Activated naive CD4-positive, alpha-beta T cell treated with anti-CD3 and anti-CD28 coated beads for 36 hours (primary cell): Measurements from ENCODE around the gene RALBP1. TPM values are rescaled to one million over a fixed set of nuclear protein-coding genes. Genes with fewer than 3 reads are reported as not detected.
"Not testable (repeated sequence)": the region's sequence is repeated elsewhere in the genome, so short reads cannot be mapped to it uniquely, and the experiment has no call there.

ENCODE experiments used
- CTCF ChIA-PET: fragments of 350-600 bp; sonication (Branson Sonifier 250); formaldehyde crosslinking; loops from one replicate; lab custom pipeline; 2021; ENCODE audit warnings: antibody characterized with exemption; lab: Charles Lee
- DNase-seq: peaks from one replicate; pipeline ENCODE4 v3.0.0-alpha.2; 2020
- H3K27ac Mint-ChIP-seq: one replicate; pipeline ENCODE4 v1.8.0; 2021; ENCODE audit warnings: mild to moderate bottlenecking, mixed read lengths
- H3K27me3 Mint-ChIP-seq: one replicate; pipeline ENCODE4 v1.8.0; 2021; ENCODE audit warnings: low read depth, mixed read lengths
- H3K36me3 Mint-ChIP-seq: one replicate; pipeline ENCODE4 v1.8.0; 2021; ENCODE audit warnings: low read depth, mixed read lengths
- H3K4me1 Mint-ChIP-seq: one replicate; pipeline ENCODE4 v1.8.0; 2021; ENCODE audit warnings: low read depth, mixed read lengths
- H3K4me3 Mint-ChIP-seq: one replicate; pipeline ENCODE4 v1.8.0; 2021; ENCODE audit warnings: mild to moderate bottlenecking, moderate library complexity, mixed read lengths
- H3K9me3 Mint-ChIP-seq: one replicate; pipeline ENCODE4 v1.8.0; 2021; ENCODE audit warnings: mixed read lengths
- intact Hi-C: fragments of 100-400 bp; cut with micrococcal nuclease; formaldehyde crosslinking; loops from one replicate; pipeline ENCODE4 v1.15.1; 2023
- total RNA-seq, 2 experiments: library from RNA; stranded (reverse); gene quantifications; one replicate each; pipeline ENCODE4 v1.2.3, GENCODE V29; 2021

RALBP1 gene
- 10 to 100 TPM; 46.9 to 51.1 TPM for total RNA-seq

GRCh38 chr18:9474983-9475642, at the start of gene RALBP1:
RALBP1 (plus strand) TSS chr18:9475513; CDS start chr18:9513046, 37,533 bp downstream.
- Mint-ChIP-seq H3K4me3 (peak within 1 kb of the TSS; percentile 89), H3K27me3 (peaks cover 3% of the 10 kb centered on the region), H3K9me3 (no peaks in the 10 kb centered on the region), H3K27ac (peak within 1 kb of the TSS; percentile 90), H3K4me1 (peaks cover 26% of the 10 kb centered on the region), H3K36me3 (peaks cover 12% of the 10 kb centered on the region)
- peak; percentile 99 for DNase-seq
- intact Hi-C loops, result loop anchor here (1.0 to 2.0 kb wide), 11 partner anchors 41 to 1050 kb away; partner anchors contain the start of genes ANKRD12, MTCL1 and TWSG1
- CTCF ChIA-PET, result interaction anchor here (0.6 to 0.8 kb wide), 2 partner anchors 335 to 358 kb away, joined by 3 read pairs; no protein-coding TSS in a partner anchor

- no peaks in the 10 kb centered on the region for H3K4me1 Mint-ChIP-seq
- no peak for DNase-seq
- H3K9me3 Mint-ChIP-seq, result no peaks in the 10 kb centered on the region
- H3K4me3 Mint-ChIP-seq, result no peak overlapping the region
- H3K36me3 Mint-ChIP-seq, result no peaks in the 10 kb centered on the region
- H3K27me3 Mint-ChIP-seq, result peaks cover 5% of the 10 kb centered on the region
- H3K27ac Mint-ChIP-seq, result no peak overlapping the region
- CTCF ChIA-PET, result no interaction called here
- intact Hi-C loops, result no loop called here
These were observed 48.6 kb upstream of the RALBP1 start for GRCh38 chr18:9426753-9427152.

- CTCF ChIA-PET, result interaction anchor here (0.6 kb wide), 1 partner anchor 100 kb away, joined by 7 read pairs; no protein-coding TSS in a partner anchor
- intact Hi-C loops, result no loop called here
- H3K36me3 Mint-ChIP-seq, result no peaks in the 10 kb centered on the region
- peaks cover 1% of the 10 kb centered on the region for H3K4me1 Mint-ChIP-seq
- peaks cover 7% of the 10 kb centered on the region for H3K27me3 Mint-ChIP-seq
- no peaks in the 10 kb centered on the region for H3K9me3 Mint-ChIP-seq
- H3K4me3 Mint-ChIP-seq, result no peak overlapping the region
- H3K27ac Mint-ChIP-seq, result no peak overlapping the region
- no peak for DNase-seq
These were observed 47.0 kb upstream of the RALBP1 start for GRCh38 chr18:9428301-9428706.

- intact Hi-C loops, result no loop called here
- CTCF ChIA-PET, result interaction anchor here (0.6 kb wide), 1 partner anchor 100 kb away, joined by 7 read pairs; no protein-coding TSS in a partner anchor
- peaks cover 6% of the 10 kb centered on the region for H3K4me1 Mint-ChIP-seq
- H3K36me3 Mint-ChIP-seq, result no peaks in the 10 kb centered on the region
- no peak overlapping the region for H3K4me3 Mint-ChIP-seq
- no peak for DNase-seq
- no peaks in the 10 kb centered on the region for H3K9me3 Mint-ChIP-seq
- peaks cover 8% of the 10 kb centered on the region for H3K27me3 Mint-ChIP-seq
- no peak overlapping the region for H3K27ac Mint-ChIP-seq
These were observed 46.3 kb upstream of the RALBP1 start for GRCh38 chr18:9428862-9429661.

GRCh38 chr18:9429662-9429993, 45.7 kb upstream of the RALBP1 start:
- intact Hi-C loops, result no loop called here
- Mint-ChIP-seq H3K27ac (no peak overlapping the region), H3K4me3 (no peak overlapping the region)

GRCh38 chr18:9430315-9430714, 45.0 kb upstream of the RALBP1 start:
- H3K9me3 Mint-ChIP-seq, H3K4me3 Mint-ChIP-seq, H3K36me3 Mint-ChIP-seq, intact Hi-C loops, H3K27me3 Mint-ChIP-seq, H3K27ac Mint-ChIP-seq, DNase-seq, CTCF ChIA-PET, H3K4me1 Mint-ChIP-seq: not testable (repeated sequence)

More at GRCh38 chr18:9429662-9429993, 45.7 kb upstream of the RALBP1 start:
- Mint-ChIP-seq H3K4me1 (peaks cover 6% of the 10 kb centered on the region), H3K36me3 (no peaks in the 10 kb centered on the region), H3K27me3 (peaks cover 8% of the 10 kb centered on the region), H3K9me3 (no peaks in the 10 kb centered on the region)
- DNase-seq, result no peak
- CTCF ChIA-PET, result no interaction called here

- Mint-ChIP-seq H3K9me3 (no peaks in the 10 kb centered on the region), H3K4me3 (no peak overlapping the region), H3K36me3 (no peaks in the 10 kb centered on the region), H3K27me3 (peaks cover 8% of the 10 kb centered on the region), H3K4me1 (peaks cover 6% of the 10 kb centered on the region), H3K27ac (no peak overlapping the region)
- no peak for DNase-seq
- intact Hi-C loops, result no loop called here
- CTCF ChIA-PET, result no interaction called here
These were observed 44.0 kb upstream of the RALBP1 start for GRCh38 chr18:9431296-9431695.

- H3K27ac Mint-ChIP-seq, H3K36me3 Mint-ChIP-seq, H3K27me3 Mint-ChIP-seq, intact Hi-C loops, H3K9me3 Mint-ChIP-seq, H3K4me3 Mint-ChIP-seq, DNase-seq, H3K4me1 Mint-ChIP-seq: not testable (repeated sequence)
- CTCF ChIA-PET, result interaction anchor here (1.0 kb wide), 1 partner anchor 82 kb away, joined by 3 read pairs; no protein-coding TSS in a partner anchor
These were observed 42.2 kb upstream of the RALBP1 start for GRCh38 chr18:9433122-9433521.

GRCh38 chr18:9433671-9434121, 41.6 kb upstream of the RALBP1 start:
- H3K9me3 Mint-ChIP-seq, result no peaks in the 10 kb centered on the region
- intact Hi-C loops, result no loop called here
- H3K27ac Mint-ChIP-seq, result no peak overlapping the region
- H3K4me1 Mint-ChIP-seq, result peaks cover 6% of the 10 kb centered on the region
- no peak for DNase-seq
- H3K27me3 Mint-ChIP-seq, result peaks cover 8% of the 10 kb centered on the region
- H3K4me3 Mint-ChIP-seq, result no peak overlapping the region
- CTCF ChIA-PET, result interaction anchor here (1.0 kb wide), 1 partner anchor 81 kb away, joined by 3 read pairs; no protein-coding TSS in a partner anchor
- H3K36me3 Mint-ChIP-seq, result no peaks in the 10 kb centered on the region

- H3K4me1 Mint-ChIP-seq, result peaks cover 6% of the 10 kb centered on the region
- peaks cover 8% of the 10 kb centered on the region for H3K27me3 Mint-ChIP-seq
- intact Hi-C loops, result no loop called here
- no peaks in the 10 kb centered on the region for H3K36me3 Mint-ChIP-seq
- no peak overlapping the region for H3K27ac Mint-ChIP-seq
- CTCF ChIA-PET, result no interaction called here
- DNase-seq, result peak; percentile 5
- no peaks in the 10 kb centered on the region for H3K9me3 Mint-ChIP-seq
- H3K4me3 Mint-ChIP-seq, result no peak overlapping the region
These were observed 41.1 kb upstream of the RALBP1 start for GRCh38 chr18:9434122-9434701.

GRCh38 chr18:9435041-9435440, 40.3 kb upstream of the RALBP1 start:
- Mint-ChIP-seq H3K27ac (no peak overlapping the region), H3K9me3 (no peaks in the 10 kb centered on the region), H3K36me3 (no peaks in the 10 kb centered on the region), H3K4me1 (peaks cover 6% of the 10 kb centered on the region), H3K27me3 (peaks cover 8% of the 10 kb centered on the region), H3K4me3 (no peak overlapping the region)
- DNase-seq, result no peak
- CTCF ChIA-PET, result interaction anchor here (1.0 kb wide), 1 partner anchor 30 kb away, joined by 3 read pairs; no protein-coding TSS in a partner anchor
- intact Hi-C loops, result no loop called here

GRCh38 chr18:9436206-9436929, 38.9 kb upstream of the RALBP1 start:
- peaks cover 6% of the 10 kb centered on the region for H3K4me1 Mint-ChIP-seq
- peaks cover 2% of the 10 kb centered on the region for H3K27me3 Mint-ChIP-seq
- no peak overlapping the region for H3K27ac Mint-ChIP-seq
- DNase-seq, result no peak
- H3K4me3 Mint-ChIP-seq, result no peak overlapping the region
- no peaks in the 10 kb centered on the region for H3K36me3 Mint-ChIP-seq
- no peaks in the 10 kb centered on the region for H3K9me3 Mint-ChIP-seq
- intact Hi-C loops, result no loop called here
- CTCF ChIA-PET, result no interaction called here
